Left renal cortex interstitium (tissue), 4 donors: Measurements from ENCODE around the gene TUBGCP5. TPM values are rescaled to one million over a fixed set of nuclear protein-coding genes. Genes with fewer than 3 reads are reported as not detected.

Experiments
- DNase-seq, 4 donors: peaks; one replicate each; pipeline ENCODE4 v3.0.0-alpha.2; 2013; ENCODE audit warnings: low read depth in 4 of 4, low spot score in 2 of 4, missing footprints in 1 of 4
- polyA plus RNA-seq, 4 donors: library from polyadenylated mRNA; unstranded; fragments of 120-200 nt; gene quantifications; one replicate each; pipeline ENCODE4 v1.2.1, GENCODE V29; 2013; ENCODE audit not compliant: insufficient read length in 4 of 4

The TUBGCP5 gene
- polyA plus RNA-seq, 4 donors: 20.3 to 35.2 (median 28.5) TPM

- DNase-seq: peak; percentile 31 to 76 (median 43)
Observed at GRCh38 chr15:22979238-22980188, 59.9 kb downstream of the TUBGCP5 start.

GRCh38 chr15:22978691-22979237 lies 60.6 kb downstream of the TUBGCP5 start:
- no peak for DNase-seq

GRCh38 chr15:22974745-22975144 lies 64.6 kb downstream of the TUBGCP5 start:
- no peak for DNase-seq

GRCh38 chr15:22973987-22974386 lies 65.4 kb downstream of the TUBGCP5 start:
- DNase-seq: no peak

GRCh38 chr15:22973286-22973685 lies 66.1 kb downstream of the TUBGCP5 start:
- no peak for DNase-seq

GRCh38 chr15:22969489-22969888 lies 69.9 kb downstream of the TUBGCP5 start:
- no peak for DNase-seq

- DNase-seq: no peak
Observed at GRCh38 chr15:22968366-22968765, 71.0 kb downstream of the TUBGCP5 start.

GRCh38 chr15:22967084-22967770 lies 72.1 kb downstream of the TUBGCP5 start:
- no peak for DNase-seq

- DNase-seq: no peak
Observed at GRCh38 chr15:22966321-22967083, 72.9 kb downstream of the TUBGCP5 start.

- DNase-seq: no peak
Observed at GRCh38 chr15:22963641-22964040, 75.7 kb downstream of the TUBGCP5 start.

GRCh38 chr15:22962611-22963010 lies 76.8 kb downstream of the TUBGCP5 start:
- DNase-seq: no peak

GRCh38 chr15:22961762-22962161 lies 77.6 kb downstream of the TUBGCP5 start:
- no peak for DNase-seq

- DNase-seq: no peak
Observed at GRCh38 chr15:22960556-22960955, 78.8 kb downstream of the TUBGCP5 start.

- no peak for DNase-seq
Observed at GRCh38 chr15:22960126-22960525, 79.2 kb downstream of the TUBGCP5 start.

- no peak for DNase-seq
Observed at GRCh38 chr15:22959321-22960101, 79.9 kb downstream of the TUBGCP5 start.

- no peak for DNase-seq
Observed at GRCh38 chr15:22958487-22959280, 80.7 kb downstream of the TUBGCP5 start.

- DNase-seq: no peak
Observed at GRCh38 chr15:22956978-22957260, 82.5 kb downstream of the TUBGCP5 start.

- DNase-seq: no peak
Observed at GRCh38 chr15:22956257-22956977, 83.0 kb downstream of the TUBGCP5 start.
